CD1c-positive myeloid dendritic cell (primary cell): ENCODE results near the gene ADGRL1.
"Not testable (repeated sequence)": the region's sequence is repeated elsewhere in the genome, so short reads cannot be mapped to it uniquely, and the experiment has no call there.

ENCODE experiments used
- DNase-seq: peaks from one replicate; pipeline ENCODE4 v3.0.0-alpha.2; 2016; ENCODE audit errors: extremely low spot score

The ADGRL1 gene

DNA sequence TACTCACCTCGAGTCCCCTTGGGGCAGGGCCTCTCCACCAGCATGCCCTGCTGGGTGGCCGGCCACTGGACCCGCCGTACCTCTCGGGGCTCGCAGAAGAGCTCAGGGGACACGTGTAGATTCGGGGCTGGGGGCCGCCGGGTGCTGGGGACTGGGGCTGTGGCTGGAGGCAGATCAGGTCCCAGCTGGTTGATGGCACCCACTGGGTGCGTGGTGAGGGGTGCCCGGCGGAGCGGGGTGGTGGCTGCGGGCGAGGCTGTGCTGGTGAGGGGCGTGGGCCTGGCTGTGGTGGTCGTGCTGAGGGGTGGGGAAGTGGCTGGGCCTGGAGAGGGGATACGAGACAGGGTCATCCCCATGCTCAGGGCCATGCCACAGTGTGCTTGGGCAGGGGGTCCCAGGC lies 44.7 kb downstream of the ADGRL1 start:
- DNase-seq = no peak

- no peak for DNase-seq
These were observed 45.8 kb downstream of the ADGRL1 start for GRCh38 chr19:14160017-14160703.

DNA sequence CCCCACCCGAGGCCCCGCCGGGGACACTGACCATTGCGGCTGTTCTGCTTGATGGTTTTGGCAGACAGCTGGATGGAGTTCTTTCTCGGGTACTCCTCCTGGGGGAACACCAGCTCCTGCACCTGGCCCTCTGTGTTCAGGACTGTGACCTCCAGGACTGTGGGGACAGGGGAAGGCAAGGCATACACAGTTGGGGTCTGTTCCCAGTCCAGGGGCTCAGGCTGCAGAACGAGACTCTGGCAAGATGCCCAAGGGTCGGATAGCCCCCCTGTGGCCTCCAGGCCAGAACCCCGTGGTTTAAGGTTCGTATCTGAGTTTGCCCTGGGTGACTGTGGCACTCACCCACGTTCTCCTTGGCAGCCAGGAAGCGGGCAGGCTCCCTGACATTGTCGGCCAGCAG lies 46.9 kb downstream of the ADGRL1 start:
- DNase-seq = no peak

- DNase-seq = no peak
These were observed 47.5 kb downstream of the ADGRL1 start for GRCh38 chr19:14158276-14159023.

GRCh38 chr19:14156971-14157717 lies 48.8 kb downstream of the ADGRL1 start:
- no peak for DNase-seq

- no peak for DNase-seq
These were observed 49.8 kb downstream of the ADGRL1 start for GRCh38 chr19:14156122-14156521.

DNA sequence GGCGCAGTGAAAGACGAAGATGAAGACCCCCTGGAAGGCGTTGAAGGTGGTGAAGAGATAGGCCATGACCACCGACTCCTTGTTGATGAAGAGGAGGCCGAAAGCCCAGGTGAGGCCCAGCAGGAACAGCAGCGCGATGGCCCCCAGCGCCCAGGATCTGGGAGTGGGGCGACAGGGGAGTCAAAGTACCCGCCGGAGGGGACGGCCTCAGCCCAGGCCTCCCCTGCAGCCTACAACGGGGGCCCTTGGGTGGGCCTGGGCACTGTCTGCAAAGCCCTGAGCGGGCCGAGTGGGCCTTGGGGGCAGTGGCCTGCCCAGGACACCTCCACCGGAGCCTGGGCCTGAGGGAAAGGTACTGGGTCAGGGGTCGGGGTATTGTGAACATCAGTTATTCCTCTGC lies 50.6 kb downstream of the ADGRL1 start:
- DNase-seq = no peak

DNA sequence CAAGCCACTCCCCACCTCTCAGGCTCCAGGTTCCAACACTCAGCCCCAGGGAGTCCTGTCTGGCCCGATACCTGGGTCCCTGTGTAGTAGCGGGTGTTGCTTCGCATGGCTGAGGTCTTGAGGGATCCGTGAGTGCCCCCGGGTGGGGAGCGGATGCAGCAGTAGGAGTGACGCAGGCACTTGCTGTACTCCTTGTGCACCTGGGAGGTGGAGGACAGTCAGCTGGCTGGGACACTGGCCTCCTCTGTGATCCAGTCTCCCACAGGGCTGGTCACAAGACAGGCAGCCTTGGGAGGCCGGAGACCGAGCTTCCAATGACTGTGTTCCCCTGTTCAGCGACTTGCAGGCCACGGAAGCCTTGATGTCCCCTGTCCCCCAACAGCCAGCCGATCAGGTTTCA lies 53.3 kb downstream of the ADGRL1 start:
- DNase-seq = no peak

- DNase-seq = no peak
These were observed 55.0 kb downstream of the ADGRL1 start for GRCh38 chr19:14150770-14151661.

DNA sequence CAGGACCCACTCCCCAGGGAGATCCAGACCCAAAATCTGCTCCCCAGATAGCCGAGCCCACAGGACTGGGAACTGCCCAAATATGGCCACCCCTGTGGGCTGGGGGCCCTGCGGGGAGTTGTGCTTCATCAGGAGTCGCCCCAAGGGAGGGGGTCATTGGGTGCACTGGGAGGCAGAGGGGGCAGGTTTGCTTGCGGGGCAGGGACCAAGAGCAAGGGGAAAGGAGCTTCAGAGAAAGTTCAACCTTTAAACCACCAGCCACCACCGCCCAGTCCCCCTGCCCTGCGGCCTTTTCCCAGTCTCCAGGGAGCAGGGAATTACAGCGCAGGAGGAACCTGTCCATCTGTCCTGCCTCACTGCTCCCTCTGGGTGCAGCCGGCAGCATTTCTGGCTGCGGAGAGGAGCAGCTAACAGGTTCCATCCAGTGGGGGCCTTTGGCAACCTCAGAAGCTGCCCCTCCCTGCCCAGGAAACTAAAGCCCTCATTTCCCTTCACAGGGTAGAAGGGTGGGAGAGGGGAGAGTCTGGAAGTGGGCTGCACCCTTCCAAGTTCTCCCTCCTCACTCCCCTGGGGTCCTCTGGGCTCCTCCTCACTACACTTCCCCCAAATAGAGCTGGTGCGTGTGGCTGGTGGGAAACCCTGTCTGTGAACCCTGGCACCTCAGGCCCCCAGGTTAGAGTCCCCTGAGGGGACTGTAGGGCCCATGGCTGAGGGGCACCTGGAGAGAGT lies 55.8 kb downstream of the ADGRL1 start:
- no peak for DNase-seq

DNA sequence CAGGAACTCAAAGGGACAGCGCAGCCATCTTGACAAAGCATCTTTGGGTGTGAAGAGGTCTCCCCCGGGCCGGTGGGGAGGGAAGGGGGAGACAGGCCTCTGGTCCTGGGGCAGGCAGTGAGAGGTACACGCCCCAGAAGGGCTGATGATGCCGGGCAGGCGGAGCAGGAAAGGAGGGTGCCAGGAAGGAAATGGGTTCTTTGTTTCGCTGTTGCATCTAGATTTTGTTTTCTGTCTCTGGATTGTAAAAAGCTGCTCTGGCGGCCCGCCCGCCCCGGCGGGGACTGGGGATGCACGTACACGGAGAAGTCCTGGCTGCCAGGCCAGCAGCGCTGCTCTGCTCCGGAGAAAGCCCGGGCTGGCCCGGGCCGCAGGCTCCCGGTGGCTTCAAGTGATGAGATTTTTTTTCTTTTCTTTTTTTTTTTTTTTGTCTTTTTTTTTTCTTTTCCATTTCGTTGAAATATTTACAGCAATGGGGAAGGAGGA lies 56.4 kb downstream of the ADGRL1 start:
- DNase-seq = peak; percentile 19

- DNase-seq = no peak
These were observed 57.1 kb downstream of the ADGRL1 start for GRCh38 chr19:14148751-14149410.

- DNase-seq = peak; percentile 57
These were observed 58.0 kb downstream of the ADGRL1 start for GRCh38 chr19:14147797-14148605.

DNA sequence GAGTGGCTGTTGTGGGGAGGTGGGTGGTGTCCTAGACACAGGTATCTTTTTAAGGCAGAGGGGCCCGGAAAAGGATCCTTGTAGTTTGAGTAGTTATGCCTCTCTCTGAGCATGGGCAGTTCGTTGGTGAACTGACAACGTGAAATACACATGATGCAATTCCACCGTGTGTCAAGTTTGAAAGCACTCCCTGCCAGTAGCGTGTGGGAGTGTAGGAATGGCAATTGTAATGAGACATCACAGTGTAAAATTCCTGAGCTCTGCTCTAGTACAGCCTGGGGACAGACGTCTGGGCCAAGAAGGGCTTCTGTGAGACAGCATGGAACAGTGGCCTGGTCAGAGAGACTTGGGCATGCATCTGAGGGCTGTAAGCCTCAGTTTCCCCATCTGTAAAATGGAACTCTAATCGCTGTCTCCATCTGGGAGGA lies 59.2 kb downstream of the ADGRL1 start:
- peak; percentile 21 for DNase-seq

- DNase-seq = not testable (repeated sequence)
These were observed 59.8 kb downstream of the ADGRL1 start for GRCh38 chr19:14146169-14146568.

GRCh38 chr19:14145381-14145780 lies 60.6 kb downstream of the ADGRL1 start:
- DNase-seq = no peak

DNA sequence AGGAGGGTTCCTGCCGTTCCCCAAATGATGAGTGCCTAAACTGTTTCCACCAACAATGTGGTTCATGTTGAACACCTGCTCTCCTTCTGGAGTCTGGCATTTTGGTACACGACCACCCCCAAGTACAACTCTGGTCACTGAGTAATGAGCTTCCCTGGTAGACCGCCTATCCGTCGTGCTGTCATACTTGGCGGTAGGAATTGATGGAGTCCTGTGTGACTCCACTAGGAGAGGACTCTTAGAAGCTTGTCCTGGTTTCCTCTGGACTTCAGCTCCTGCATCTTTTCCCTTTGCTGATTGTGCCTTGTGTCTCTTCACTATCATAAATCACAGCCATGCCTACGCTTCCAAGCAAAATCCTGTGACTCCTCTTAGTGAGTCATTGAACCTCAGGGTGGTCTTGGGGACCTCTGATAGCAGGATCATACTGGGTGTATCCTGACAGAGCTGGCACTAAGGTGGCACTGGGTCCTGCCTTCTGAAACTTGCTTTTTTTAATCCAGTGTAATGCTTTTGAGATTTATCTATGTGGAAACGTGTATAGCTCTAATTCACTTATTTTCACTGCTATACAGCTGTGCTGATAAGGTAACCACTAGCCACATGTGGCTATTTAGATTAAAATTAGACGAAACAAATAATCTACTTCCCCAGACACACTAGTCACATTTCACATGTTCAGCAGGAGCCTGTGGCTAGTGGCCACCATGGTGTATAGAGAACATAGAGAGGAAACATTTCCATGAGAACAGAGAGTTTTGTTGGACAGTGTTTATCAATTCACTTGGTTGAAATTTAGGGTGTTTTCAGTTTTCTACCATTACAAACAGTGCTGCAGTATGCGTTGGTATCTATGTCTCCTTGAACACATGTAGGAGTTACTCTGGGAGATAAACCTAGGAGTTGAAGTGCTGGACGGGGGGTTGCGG lies 63.4 kb downstream of the ADGRL1 start:
- no peak for DNase-seq

DNA sequence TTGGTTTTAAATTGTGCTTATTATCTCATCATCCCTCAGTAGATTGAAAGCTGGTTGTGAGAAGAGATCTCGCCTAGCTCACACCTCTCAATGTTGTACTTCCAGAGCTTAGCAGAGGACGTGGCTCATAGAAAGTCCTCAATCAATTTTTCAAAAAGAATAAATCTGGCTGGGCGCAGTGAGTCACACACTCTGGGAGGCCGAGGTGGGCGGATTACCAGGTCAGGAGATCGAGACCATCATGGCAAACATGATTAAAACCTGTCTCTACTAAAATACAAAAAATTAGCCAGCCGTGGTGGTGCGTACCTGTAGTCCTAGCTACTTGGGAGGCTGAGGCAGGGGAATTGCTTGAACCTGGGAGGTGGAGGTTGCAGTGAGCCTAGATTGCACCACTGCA lies 64.9 kb downstream of the ADGRL1 start:
- no peak for DNase-seq
